Measurements from ENCODE around the gene CAMSAP2.

Gene CAMSAP2

DNA sequence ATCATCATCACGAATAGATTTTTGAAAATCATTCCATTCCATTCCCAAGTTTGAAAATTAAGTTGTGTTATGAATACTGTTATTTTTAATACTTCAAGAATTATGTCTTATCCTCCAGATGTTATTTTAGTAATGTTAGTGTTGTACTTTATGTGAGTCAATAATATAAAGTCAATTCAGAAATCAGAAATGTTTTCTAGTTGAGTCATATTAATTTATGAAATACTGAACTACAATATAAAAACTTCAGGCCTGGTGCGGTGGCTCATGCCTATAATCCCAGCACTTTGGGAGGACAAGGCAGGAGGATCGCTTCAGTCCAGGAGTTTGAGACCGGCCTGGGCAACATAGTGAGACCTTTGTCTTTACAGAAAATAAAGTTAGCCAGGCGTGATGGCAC, 95.7 kb downstream of the CAMSAP2 start:
- no peak for DNase-seq (ENCODE audit: low read depth)
- no peak for TF ChIP-seq CTCF (IDR thresholded peaks at IDR 0.05; ENCODE audit: control insufficient read depth, insufficient read depth, low read depth, low read length, missing control alignments)
- no peak overlapping the region for H3K4me3 ChIP-seq (ENCODE audit: control insufficient read depth, low read depth, low read length)

DNA sequence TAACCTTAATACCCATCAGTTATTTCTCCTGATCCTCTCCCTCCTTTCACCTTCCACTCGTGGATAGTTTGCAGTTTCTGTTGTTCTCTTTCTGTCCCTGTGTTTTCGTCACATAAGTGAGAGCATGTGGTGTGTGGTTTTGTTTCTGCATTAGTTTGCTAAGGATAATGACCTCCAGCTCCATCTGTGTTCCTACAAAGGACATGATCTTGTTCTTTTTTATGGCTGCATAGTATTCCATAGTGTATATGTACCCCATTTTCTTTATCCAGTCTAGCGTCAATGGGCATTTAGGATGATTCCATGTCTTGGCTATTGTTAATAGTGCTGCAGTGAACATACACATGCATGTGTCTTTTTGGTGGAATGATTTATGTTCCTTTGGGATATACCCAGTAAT, 97.5 kb downstream of the CAMSAP2 start:
- no peak for TF ChIP-seq CTCF (IDR thresholded peaks at IDR 0.05; ENCODE audit: control insufficient read depth, insufficient read depth, low read depth, low read length, missing control alignments)
- no peak for DNase-seq (ENCODE audit: low read depth)
- H3K4me3 ChIP-seq (ENCODE audit: control insufficient read depth, low read depth, low read length) = no peak overlapping the region

DNA sequence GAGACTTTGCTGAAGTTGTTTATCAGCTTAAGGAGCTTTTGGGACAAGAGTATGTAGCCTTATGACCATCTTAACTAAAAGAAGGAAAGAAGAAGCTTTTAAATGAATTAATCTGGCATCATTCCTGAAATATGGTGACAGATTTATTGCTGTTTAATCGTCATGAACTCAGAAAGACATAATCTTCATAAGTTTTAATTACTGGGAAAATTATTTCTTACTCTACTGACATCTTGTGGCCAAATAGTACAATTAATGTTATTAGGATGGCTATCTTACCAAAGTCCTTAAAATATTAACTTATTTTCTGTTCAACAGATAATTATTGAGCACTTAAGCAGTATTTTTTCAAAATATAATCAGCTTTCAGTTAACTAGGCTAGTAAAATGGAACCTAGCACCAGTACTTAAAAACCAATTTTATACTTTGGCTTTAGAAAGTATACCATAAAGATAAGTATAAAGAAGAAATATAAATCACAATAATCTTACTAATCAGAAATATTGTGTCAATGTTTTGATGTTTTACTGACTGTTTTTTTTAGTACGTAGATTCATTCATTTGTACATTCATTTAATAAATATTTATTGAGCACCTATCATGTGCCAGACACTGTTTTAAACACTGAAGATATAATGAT, 99.4 kb downstream of the CAMSAP2 start:
- no peak overlapping the region for H3K4me3 ChIP-seq (ENCODE audit: control insufficient read depth, low read depth, low read length)
- DNase-seq (ENCODE audit: low read depth) = no peak
- TF ChIP-seq CTCF (IDR thresholded peaks at IDR 0.05; ENCODE audit: control insufficient read depth, insufficient read depth, low read depth, low read length, missing control alignments) = peak; percentile 26

DNA sequence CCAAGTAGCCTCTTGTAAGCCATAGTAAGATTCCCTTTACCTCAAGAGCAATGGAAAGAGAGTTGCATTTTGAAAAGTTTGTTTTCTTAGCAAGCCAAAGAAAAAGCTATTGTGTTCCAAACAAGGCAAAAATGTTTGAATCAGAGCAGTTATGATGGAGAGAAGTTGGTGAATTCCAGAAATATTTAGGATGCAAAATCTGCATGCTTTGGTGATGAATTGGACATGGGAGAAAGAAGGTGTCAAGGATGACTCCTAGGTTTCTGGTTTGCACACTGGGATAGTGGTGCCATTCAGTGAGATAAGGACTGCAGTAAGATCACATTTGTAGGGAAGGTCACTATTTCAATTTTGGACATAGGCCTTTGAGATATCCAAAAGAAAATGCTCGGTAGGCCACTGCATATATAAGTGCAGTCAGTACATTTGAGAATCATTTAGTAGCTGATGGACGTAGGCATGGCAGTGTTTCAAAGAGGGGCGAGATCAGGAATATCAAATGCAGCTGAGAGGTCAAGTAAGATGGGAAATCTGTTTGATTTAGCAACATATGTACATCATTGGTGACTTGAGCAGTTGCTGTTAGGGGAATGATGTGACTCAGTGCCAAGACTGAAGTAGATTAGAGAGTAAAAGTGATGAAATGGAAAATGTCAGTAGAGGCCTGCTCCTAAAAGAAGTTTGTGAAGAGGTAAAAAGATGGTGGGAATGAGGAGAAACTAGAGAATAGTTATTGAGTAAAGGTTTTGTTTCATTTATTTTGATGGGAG, 100.2 kb downstream of the CAMSAP2 start:
- H3K4me3 ChIP-seq (ENCODE audit: control insufficient read depth, low read depth, low read length) = no peak overlapping the region
- peak; percentile 35 for DNase-seq (ENCODE audit: low read depth)
- no peak for TF ChIP-seq CTCF (IDR thresholded peaks at IDR 0.05; ENCODE audit: control insufficient read depth, insufficient read depth, low read depth, low read length, missing control alignments)

GRCh38 chr1:200845360-200845759, 106.7 kb downstream of the CAMSAP2 start:
- TF ChIP-seq CTCF (IDR thresholded peaks at IDR 0.05; ENCODE audit: control insufficient read depth, insufficient read depth, low read depth, low read length, missing control alignments) = no peak
- DNase-seq (ENCODE audit: low read depth) = no peak
- H3K4me3 ChIP-seq (ENCODE audit: control insufficient read depth, low read depth, low read length) = no peak overlapping the region

DNA sequence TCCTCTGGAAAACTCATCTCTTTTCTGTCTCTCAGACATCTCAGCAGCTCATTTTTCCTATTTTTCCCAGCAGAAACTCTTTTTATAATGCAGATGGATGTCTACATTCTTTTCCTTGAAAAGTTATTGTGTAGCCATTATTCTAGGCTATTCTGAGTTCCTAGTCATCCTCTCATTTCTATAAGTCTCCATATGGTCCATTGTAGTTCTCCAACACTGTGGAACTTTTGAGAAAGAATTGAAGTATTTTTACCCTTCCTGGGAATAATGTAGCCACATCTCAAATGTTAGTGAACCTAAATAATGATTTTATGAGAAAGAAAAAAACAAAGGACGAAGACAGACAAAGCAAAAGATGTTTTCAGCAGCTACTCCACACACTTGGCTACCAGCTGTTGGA, 107.7 kb downstream of the CAMSAP2 start:
- H3K4me3 ChIP-seq (ENCODE audit: control insufficient read depth, low read depth, low read length) = no peak overlapping the region
- TF ChIP-seq CTCF (IDR thresholded peaks at IDR 0.05; ENCODE audit: control insufficient read depth, insufficient read depth, low read depth, low read length, missing control alignments) = no peak
- DNase-seq (ENCODE audit: low read depth) = no peak

Data from AG09309 (cell line).